Thoracic aorta (tissue), 2 donors: ENCODE data around the gene TDG. TPM values are rescaled to one million over a fixed set of nuclear protein-coding genes. Genes with fewer than 3 reads are reported as not detected.

ENCODE experiments used
- ATAC-seq: fragments of 150-250 bp; one replicate; pipeline ENCODE4 v1.8.0; 2017; ENCODE audit warnings: low read depth; ENCODE audit not compliant: insufficient number of reproducible peaks, low FRiP score
- DNase-seq: peaks from one replicate; pipeline ENCODE4 v3.0.0-alpha.2; 2020; ENCODE audit warnings: low spot score
- H3K27ac ChIP-seq, 2 donors: fragments of 200-600 bp; sonication (generic); 1 replicate in 1 of 2; 2 replicates in 1 of 2; pipeline ENCODE4 v1.5.1; 2016; ENCODE audit warnings: mild to moderate bottlenecking in 2 of 2, moderate library complexity in 2 of 2
- H3K27me3 ChIP-seq: fragments of 200-600 bp; sonication (generic); replicated peaks from 2 replicates; pipeline ENCODE4 v1.6.0; 2016; ENCODE audit warnings: mild to moderate bottlenecking; ENCODE audit not compliant: insufficient read depth
- H3K36me3 ChIP-seq: fragments of 200-600 bp; sonication (generic); one replicate; pipeline ENCODE4 v1.5.1; 2016
- H3K4me1 ChIP-seq, 2 donors: fragments of 200-600 bp; sonication (generic); 1 replicate in 1 of 2; 2 replicates in 1 of 2; pipeline versions ENCODE4 v1.5.1 to v1.6.0; 2016; ENCODE audit warnings: low read depth in 2 of 2, mild to moderate bottlenecking in 1 of 2; ENCODE audit not compliant: control insufficient read depth in 1 of 2
- H3K4me3 ChIP-seq: fragments of 200-600 bp; sonication (generic); 2 replicates; pipeline ENCODE4 v1.5.1; 2016; ENCODE audit warnings: mild to moderate bottlenecking
- H3K9me3 ChIP-seq: fragments of 200-600 bp; sonication (generic); 2 replicates; pipeline ENCODE4 v1.5.1; 2016
- CTCF ChIP-seq: fragments of 200-600 bp; sonication (generic); IDR thresholded peaks from one replicate; pipeline ENCODE4 v1.5.1; 2019; ENCODE audit warnings: antibody characterized with exemption
- total RNA-seq, 2 donors: library from RNA; depleted of rRNA; stranded (reverse); fragments of >200 nt; gene quantifications; one replicate each; pipeline versions ENCODE4 v1.1.0 to v1.2.3, GENCODE V29; 2016

Gene TDG
- 10 to 100 TPM in 1 of 2 donors, 1 to 10 TPM in 1; 8.0 to 24.5 TPM for total RNA-seq

DNA sequence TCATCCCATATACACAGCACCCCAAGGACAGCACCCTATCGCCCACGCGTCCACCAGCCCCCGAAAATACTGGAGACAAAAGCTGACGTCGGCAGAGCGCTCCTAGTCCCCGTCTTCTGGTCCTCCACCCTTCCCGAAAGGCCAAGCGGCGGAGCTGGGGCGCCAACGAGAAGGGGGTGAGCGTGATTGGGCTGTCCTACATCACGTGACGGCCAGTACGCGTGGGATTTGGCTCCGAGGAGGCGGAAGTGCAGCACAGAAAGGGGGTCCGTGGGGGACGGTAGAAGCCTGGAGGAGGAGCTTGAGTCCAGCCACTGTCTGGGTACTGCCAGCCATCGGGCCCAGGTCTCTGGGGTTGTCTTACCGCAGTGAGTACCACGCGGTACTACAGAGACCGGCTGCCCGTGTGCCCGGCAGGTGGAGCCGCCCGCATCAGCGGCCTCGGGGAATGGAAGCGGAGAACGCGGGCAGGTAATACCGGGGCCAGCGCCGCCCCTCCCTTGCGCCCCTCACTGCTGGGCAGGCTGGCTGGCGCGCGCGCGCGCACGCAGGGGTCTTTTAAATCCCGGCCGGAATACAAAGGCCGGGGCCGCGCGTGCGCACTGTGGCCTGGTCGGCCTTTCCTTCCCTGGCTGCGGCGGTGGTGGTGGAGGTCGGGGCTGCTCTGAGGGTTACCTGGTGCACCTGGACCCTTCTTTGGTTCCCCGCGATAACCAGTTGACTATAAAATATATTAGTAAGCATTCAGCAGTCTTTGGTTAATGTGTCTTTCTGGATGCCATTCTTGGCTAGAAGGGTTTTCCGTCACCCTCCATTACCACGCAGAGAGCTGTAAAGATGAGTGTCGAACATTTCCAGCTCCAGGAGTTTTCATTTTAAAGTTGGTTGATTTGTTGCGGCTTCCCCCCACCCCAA is at the start of gene TDG:
TSS of gene TDG (plus strand) at position 283 of the 915 bp plus-strand sequence. CDS start at position 449, 166 bp downstream.
- TF ChIP-seq CTCF, result no peak
- peak; percentile 98 for ATAC-seq
- Histone ChIP-seq H3K27ac (peak within 1 kb of the TSS; percentile 82 to 94), H3K9me3 (no peaks in the 10 kb centered on the region), H3K4me1 (peaks cover 27 to 47% of the 10 kb centered on the region in 2 donors), H3K4me3 (peak within 1 kb of the TSS; percentile 77), H3K27me3 (no peaks in the 10 kb centered on the region), H3K36me3 (no peaks in the 10 kb centered on the region)
- DNase-seq, result peak; percentile 94

DNA sequence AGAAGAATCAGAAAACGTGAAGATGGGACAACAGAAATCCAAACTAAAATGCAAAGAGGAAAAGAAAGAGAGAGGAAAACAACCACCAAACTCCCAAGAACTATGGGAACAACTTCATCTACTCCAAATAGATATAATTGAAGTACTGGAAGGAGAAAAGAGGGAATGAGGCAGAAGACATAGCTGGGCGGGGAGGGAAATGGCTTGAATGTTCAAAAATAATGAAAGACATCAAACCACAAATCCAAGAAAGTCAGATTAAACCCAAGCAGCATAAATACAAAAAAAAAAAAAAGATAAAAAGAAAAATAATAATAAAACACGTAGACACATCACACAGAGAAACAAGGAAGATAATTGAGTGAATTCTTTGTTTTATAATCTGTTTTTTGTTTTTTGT is 47.8 kb upstream of the TDG start:
- H3K27ac ChIP-seq, result no peak overlapping the region
- ATAC-seq (no peak), DNase-seq (no peak)
- no peaks in the 10 kb centered on the region for H3K27me3 ChIP-seq
- peaks cover 7 to 10% of the 10 kb centered on the region in 2 donors for H3K4me1 ChIP-seq
- H3K36me3 ChIP-seq, result no peaks in the 10 kb centered on the region
- no peak for TF ChIP-seq CTCF
- no peak overlapping the region for H3K4me3 ChIP-seq
- H3K9me3 ChIP-seq, result peaks cover 3% of the 10 kb centered on the region

DNA sequence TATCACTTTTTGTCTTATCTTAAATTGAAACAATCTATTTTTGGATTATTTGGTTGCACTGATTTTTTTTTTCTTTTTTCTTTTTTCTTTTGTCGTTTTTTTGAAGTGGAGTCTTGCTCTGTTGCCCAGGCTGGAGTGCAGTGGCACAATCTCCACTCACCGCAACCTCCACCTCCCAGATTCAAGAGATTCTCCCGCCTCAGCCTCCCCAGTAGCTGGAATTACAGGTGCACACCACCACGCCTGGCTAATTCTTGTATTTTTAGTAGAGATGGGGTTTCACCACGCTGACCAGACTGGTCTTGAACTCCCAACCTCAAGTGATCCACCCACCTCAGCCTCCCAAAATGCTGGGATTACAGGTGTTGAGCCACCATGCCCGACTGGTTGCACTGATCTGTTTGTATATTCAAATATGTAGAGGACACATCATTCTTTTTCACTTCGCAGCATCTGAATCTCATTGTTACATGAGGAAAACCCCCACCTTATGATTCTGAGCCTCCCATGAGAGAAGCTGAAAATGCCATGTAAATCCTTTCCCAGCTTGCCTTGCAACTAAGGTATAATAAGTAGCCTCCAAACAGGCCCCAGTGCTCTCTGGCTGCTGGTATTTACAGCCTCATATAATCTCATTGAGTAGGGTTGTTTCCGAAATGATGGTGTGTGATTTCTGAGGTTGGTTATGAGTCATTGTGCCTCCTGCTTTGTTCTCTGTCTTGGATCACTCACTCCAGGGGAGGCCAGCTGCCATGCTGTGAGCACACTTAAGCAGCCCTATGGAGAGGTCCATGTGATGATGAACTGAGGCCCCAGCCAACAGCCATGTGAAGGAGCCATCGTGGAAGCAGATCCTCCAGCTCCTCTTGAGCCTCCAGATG is 40.7 kb upstream of the TDG start:
- no peak overlapping the region for H3K27ac ChIP-seq
- ATAC-seq, result no peak
- peaks cover 10 to 25% of the 10 kb centered on the region in 2 donors for H3K4me1 ChIP-seq
- no peak for TF ChIP-seq CTCF
- H3K4me3 ChIP-seq, result no peak overlapping the region
- no peaks in the 10 kb centered on the region for H3K9me3 ChIP-seq
- H3K36me3 ChIP-seq, result no peaks in the 10 kb centered on the region
- no peaks in the 10 kb centered on the region for H3K27me3 ChIP-seq
- no peak for DNase-seq

GRCh38 chr12:103928682-103929045 is 37.0 kb upstream of the TDG start:
- TF ChIP-seq CTCF, result no peak
- Histone ChIP-seq H3K4me3 (peak overlapping the region; percentile 94), H3K4me1 (peaks cover 19 to 34% of the 10 kb centered on the region in 2 donors), H3K9me3 (no peaks in the 10 kb centered on the region), H3K36me3 (no peaks in the 10 kb centered on the region), H3K27me3 (no peaks in the 10 kb centered on the region), H3K27ac (peak overlapping the region; percentile 92 to 97)
- no peak for ATAC-seq
- DNase-seq, result no peak
